Astrocyte (in vitro differentiated cells and primary cell): ENCODE data around the gene KSR2. TPM values are rescaled to one million over a fixed set of nuclear protein-coding genes. Genes with fewer than 3 reads are reported as not detected.

Experiments
- DNase-seq: peaks from one replicate; pipeline ENCODE4 v3.0.0-alpha.2; 2010; ENCODE audit warnings: low read depth
- FAIRE-seq: peaks from 2 replicates; lab custom pipeline; 2011; peaks lifted over from hg19 to GRCh38; lab: Jason Lieb, UNC
- H2AFZ ChIP-seq: 2 replicates; pipeline ENCODE4 v1.6.0; 2012; ENCODE audit warnings: low read depth, low read length, inconsistent platforms
- H3K27ac ChIP-seq: 2 replicates; pipeline ENCODE4 v1.5.1; 2011; ENCODE audit warnings: low read depth, low read length, inconsistent platforms
- H3K27me3 ChIP-seq: 2 replicates; pipeline ENCODE4 v1.6.0; 2011; ENCODE audit warnings: low read length, inconsistent platforms; ENCODE audit not compliant: insufficient read depth
- H3K36me3 ChIP-seq: 2 replicates; pipeline ENCODE4 v1.5.1; 2011; ENCODE audit warnings: low read length, inconsistent platforms; ENCODE audit not compliant: insufficient read depth
- H3K4me1 ChIP-seq: 2 replicates; pipeline ENCODE4 v1.5.1; 2011; ENCODE audit warnings: low read length, inconsistent platforms; ENCODE audit not compliant: insufficient read depth
- H3K4me2 ChIP-seq: 2 replicates; pipeline ENCODE4 v1.6.0; 2012; ENCODE audit warnings: low read length, inconsistent platforms
- H3K4me3 ChIP-seq: 2 replicates; pipeline ENCODE4 v1.5.1; 2011; ENCODE audit warnings: low read depth, mild to moderate bottlenecking, low read length, inconsistent platforms; ENCODE audit not compliant: insufficient read depth
- H3K79me2 ChIP-seq: 2 replicates; pipeline ENCODE4 v1.6.0; 2012; ENCODE audit warnings: mild to moderate bottlenecking, low read length, inconsistent platforms; ENCODE audit not compliant: insufficient read depth
- H3K9ac ChIP-seq: 2 replicates; pipeline ENCODE4 v1.6.0; 2012; ENCODE audit warnings: mild to moderate bottlenecking, low read length, inconsistent platforms
- H3K9me3 ChIP-seq: 2 replicates; pipeline ENCODE4 v1.5.1; 2012; ENCODE audit warnings: low read depth, mild to moderate bottlenecking, low read length, inconsistent platforms; ENCODE audit not compliant: insufficient read depth
- H4K20me1 ChIP-seq: 2 replicates; pipeline ENCODE4 v1.6.0; 2012; ENCODE audit warnings: low read length, inconsistent platforms; ENCODE audit not compliant: insufficient read depth
- H3K27ac Mint-ChIP-seq: one replicate; pipeline ENCODE4 v1.8.0; 2021; ENCODE audit warnings: mild to moderate bottlenecking, mixed read lengths; ENCODE audit not compliant: unreplicated experiment
- H3K27me3 Mint-ChIP-seq: one replicate; pipeline ENCODE4 v1.8.0; 2021; ENCODE audit warnings: low read depth, mixed read lengths; ENCODE audit not compliant: unreplicated experiment
- H3K36me3 Mint-ChIP-seq: one replicate; pipeline ENCODE4 v1.8.0; 2021; ENCODE audit warnings: low read depth, mixed read lengths; ENCODE audit not compliant: unreplicated experiment
- H3K4me1 Mint-ChIP-seq: one replicate; pipeline ENCODE4 v1.8.0; 2021; ENCODE audit warnings: low read depth, mixed read lengths; ENCODE audit not compliant: unreplicated experiment
- H3K4me3 Mint-ChIP-seq: one replicate; pipeline ENCODE4 v1.8.0; 2021; ENCODE audit warnings: mild to moderate bottlenecking, moderate library complexity, mixed read lengths; ENCODE audit not compliant: unreplicated experiment
- H3K9me3 Mint-ChIP-seq: one replicate; pipeline ENCODE4 v1.8.0; 2021; ENCODE audit warnings: mild to moderate bottlenecking, mixed read lengths; ENCODE audit not compliant: unreplicated experiment
- CTCF ChIP-seq: IDR thresholded peaks from 2 replicates; pipeline ENCODE4 v1.5.1; 2011; ENCODE audit warnings: low read depth, mild to moderate bottlenecking, inconsistent platforms, low read length, moderate library complexity; ENCODE audit not compliant: insufficient read depth
- EZH2 ChIP-seq: IDR thresholded peaks from 2 replicates; pipeline ENCODE4 v1.6.1; 2012; ENCODE audit warnings: mild to moderate bottlenecking, low read length, inconsistent platforms; ENCODE audit not compliant: insufficient read depth
- total RNA-seq: library from RNA; stranded (reverse); gene quantifications from 2 replicates; pipeline ENCODE4 v1.2.1, GENCODE V29; 2021

The KSR2 gene
- total RNA-seq, 1 donor from 2014 or later = 0.98 TPM

GRCh38 chr12:117409286-117409685, 559.5 kb downstream of the KSR2 start:
- no peak for FAIRE-seq
- DNase-seq = no peak
- Histone ChIP-seq H3K4me1 (no peaks in the 10 kb centered on the region), H3K27me3 (no peaks in the 10 kb centered on the region), H3K4me2 (no peak overlapping the region), H3K27ac (no peak overlapping the region), H4K20me1 (no peaks in the 10 kb centered on the region), H3K4me3 (no peak overlapping the region), H3K79me2 (no peaks in the 10 kb centered on the region), H3K9ac (no peak overlapping the region), H3K9me3 (no peaks in the 10 kb centered on the region), H2AFZ (no peak overlapping the region), H3K36me3 (no peaks in the 10 kb centered on the region)
- peaks cover 2% of the 10 kb centered on the region for H3K4me1 Mint-ChIP-seq
- no peaks in the 10 kb centered on the region for H3K36me3 Mint-ChIP-seq
- H3K27me3 Mint-ChIP-seq = peaks cover 30% of the 10 kb centered on the region
- H3K4me3 Mint-ChIP-seq = no peak overlapping the region
- TF ChIP-seq EZH2 (no peak), CTCF (no peak)
- no peaks in the 10 kb centered on the region for H3K9me3 Mint-ChIP-seq
- no peak overlapping the region for H3K27ac Mint-ChIP-seq

- no peak for FAIRE-seq
- TF ChIP-seq EZH2 = no peak
- no peak for TF ChIP-seq CTCF
- Mint-ChIP-seq H3K27ac (no peak overlapping the region), H3K9me3 (peaks cover 3% of the 10 kb centered on the region), H3K27me3 (peaks cover 33% of the 10 kb centered on the region), H3K4me3 (no peak overlapping the region), H3K36me3 (no peaks in the 10 kb centered on the region), H3K4me1 (peaks cover 2% of the 10 kb centered on the region)
- Histone ChIP-seq H3K9me3 (no peaks in the 10 kb centered on the region), H2AFZ (peak overlapping the region; percentile 41), H3K4me2 (no peak overlapping the region), H3K4me3 (no peak overlapping the region), H3K27me3 (no peaks in the 10 kb centered on the region), H3K79me2 (no peaks in the 10 kb centered on the region), H3K27ac (no peak overlapping the region), H3K4me1 (no peaks in the 10 kb centered on the region), H3K36me3 (no peaks in the 10 kb centered on the region), H3K9ac (no peak overlapping the region), H4K20me1 (no peaks in the 10 kb centered on the region)
- peak; percentile 49 for DNase-seq
Measured at GRCh38 chr12:117408161-117408791, 560.5 kb downstream of the KSR2 start.

GRCh38 chr12:117404940-117405339, 563.9 kb downstream of the KSR2 start:
- no peaks in the 10 kb centered on the region for H3K36me3 ChIP-seq
- H3K9me3 Mint-ChIP-seq = peaks cover 3% of the 10 kb centered on the region
- no peak overlapping the region for H3K4me3 ChIP-seq
- no peak overlapping the region for H3K27ac Mint-ChIP-seq
- H4K20me1 ChIP-seq = no peaks in the 10 kb centered on the region
- H3K27ac ChIP-seq = no peak overlapping the region
- FAIRE-seq (no peak), DNase-seq (no peak)
- H3K4me2 ChIP-seq = no peak overlapping the region
- no peaks in the 10 kb centered on the region for H3K27me3 ChIP-seq
- H2AFZ ChIP-seq = no peak overlapping the region
- H3K36me3 Mint-ChIP-seq = no peaks in the 10 kb centered on the region
- no peak overlapping the region for H3K9ac ChIP-seq
- no peak for TF ChIP-seq EZH2
- TF ChIP-seq CTCF = no peak
- no peak overlapping the region for H3K4me3 Mint-ChIP-seq
- peaks cover 2% of the 10 kb centered on the region for H3K4me1 Mint-ChIP-seq
- peaks cover 3% of the 10 kb centered on the region for H3K9me3 ChIP-seq
- no peaks in the 10 kb centered on the region for H3K79me2 ChIP-seq
- H3K4me1 ChIP-seq = no peaks in the 10 kb centered on the region
- H3K27me3 Mint-ChIP-seq = peaks cover 33% of the 10 kb centered on the region
